ENCODE results near the gene ALG13.

The ALG13 gene

GRCh38 chrX:111671668-111672067 is 9.3 kb upstream of the ALG13 start:
- Mint-ChIP-seq H3K27me3 (ENCODE audit: low read depth, poor library complexity) (peaks cover 3% of the 10 kb centered on the region), H3K9me3 (no peaks in the 10 kb centered on the region), H3K36me3 (ENCODE audit: low read depth) (no peaks in the 10 kb centered on the region), H3K27ac (no peak overlapping the region), H3K4me1 (peaks cover 8% of the 10 kb centered on the region), H3K4me3 (no peak overlapping the region)
- TF ChIP-seq, protein P1, sequence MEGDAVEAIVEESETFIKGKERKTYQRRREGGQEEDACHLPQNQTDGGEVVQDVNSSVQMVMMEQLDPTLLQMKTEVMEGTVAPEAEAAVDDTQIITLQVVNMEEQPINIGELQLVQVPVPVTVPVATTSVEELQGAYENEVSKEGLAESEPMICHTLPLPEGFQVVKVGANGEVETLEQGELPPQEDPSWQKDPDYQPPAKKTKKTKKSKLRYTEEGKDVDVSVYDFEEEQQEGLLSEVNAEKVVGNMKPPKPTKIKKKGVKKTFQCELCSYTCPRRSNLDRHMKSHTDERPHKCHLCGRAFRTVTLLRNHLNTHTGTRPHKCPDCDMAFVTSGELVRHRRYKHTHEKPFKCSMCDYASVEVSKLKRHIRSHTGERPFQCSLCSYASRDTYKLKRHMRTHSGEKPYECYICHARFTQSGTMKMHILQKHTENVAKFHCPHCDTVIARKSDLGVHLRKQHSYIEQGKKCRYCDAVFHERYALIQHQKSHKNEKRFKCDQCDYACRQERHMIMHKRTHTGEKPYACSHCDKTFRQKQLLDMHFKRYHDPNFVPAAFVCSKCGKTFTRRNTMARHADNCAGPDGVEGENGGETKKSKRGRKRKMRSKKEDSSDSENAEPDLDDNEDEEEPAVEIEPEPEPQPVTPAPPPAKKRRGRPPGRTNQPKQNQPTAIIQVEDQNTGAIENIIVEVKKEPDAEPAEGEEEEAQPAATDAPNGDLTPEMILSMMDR (IDR thresholded peaks at IDR 0.05) = no peak
- no peak for DNase-seq

- no peaks in the 10 kb centered on the region for H3K9me3 Mint-ChIP-seq
- TF ChIP-seq, protein P1 (IDR thresholded peaks at IDR 0.05) = no peak
- DNase-seq = no peak
- no peak overlapping the region for H3K27ac Mint-ChIP-seq
- no peak overlapping the region for H3K4me3 Mint-ChIP-seq
- H3K27me3 Mint-ChIP-seq (ENCODE audit: low read depth, poor library complexity) = peaks cover 3% of the 10 kb centered on the region
- H3K4me1 Mint-ChIP-seq = peaks cover 20% of the 10 kb centered on the region
- H3K36me3 Mint-ChIP-seq (ENCODE audit: low read depth) = peaks cover 84% of the 10 kb centered on the region
Measured at GRCh38 chrX:111687305-111687704, 6.3 kb downstream of the ALG13 start.

GRCh38 chrX:111695297-111695880 is 14.4 kb downstream of the ALG13 start:
- H3K4me1 Mint-ChIP-seq = no peaks in the 10 kb centered on the region
- no peaks in the 10 kb centered on the region for H3K27me3 Mint-ChIP-seq (ENCODE audit: low read depth, poor library complexity)
- H3K9me3 Mint-ChIP-seq = no peaks in the 10 kb centered on the region
- H3K4me3 Mint-ChIP-seq = no peak overlapping the region
- DNase-seq = no peak
- TF ChIP-seq, protein P1 (IDR thresholded peaks at IDR 0.05) = no peak
- H3K36me3 Mint-ChIP-seq (ENCODE audit: low read depth) = peaks cover 32% of the 10 kb centered on the region
- H3K27ac Mint-ChIP-seq = no peak overlapping the region

DNA sequence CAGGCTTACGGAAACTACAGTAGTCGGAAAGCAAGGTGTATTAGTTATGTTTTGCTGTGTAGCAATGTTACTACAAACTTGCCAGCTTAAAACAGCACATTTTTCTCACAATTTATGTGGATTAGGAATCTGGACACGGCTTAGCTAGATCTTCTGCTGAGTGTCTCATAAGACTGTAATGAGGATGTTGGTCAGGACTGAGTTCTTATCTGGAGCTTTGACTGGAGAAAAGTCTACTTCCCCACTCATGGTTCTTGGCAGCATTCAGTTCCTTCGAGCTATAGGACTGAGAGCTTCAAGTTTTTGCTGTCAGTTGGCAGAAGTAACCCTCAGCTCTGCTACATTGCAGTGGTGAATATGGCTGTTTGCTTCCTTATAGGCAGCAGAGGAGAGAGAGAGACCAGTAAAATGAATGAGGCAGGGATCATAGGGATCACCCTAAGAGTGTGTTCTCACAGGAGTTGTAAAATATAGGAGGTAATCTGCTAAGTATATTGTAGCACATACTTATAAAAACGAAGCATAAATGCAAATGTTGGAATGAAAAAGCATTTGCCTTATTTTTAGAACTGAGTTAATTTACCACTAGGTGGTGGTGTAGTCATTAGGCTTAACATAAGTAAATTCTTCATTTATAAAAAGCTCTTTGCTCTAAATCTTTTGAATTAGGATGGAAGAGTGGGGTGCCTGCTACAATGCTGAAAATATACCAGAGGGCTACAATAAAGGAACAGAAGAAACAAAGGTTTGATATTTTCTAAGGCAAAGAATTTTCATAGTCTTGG is 38.6 kb downstream of the ALG13 start:
- no peak for DNase-seq
- Mint-ChIP-seq H3K4me3 (no peak overlapping the region), H3K27me3 (ENCODE audit: low read depth, poor library complexity) (no peaks in the 10 kb centered on the region)

DNA sequence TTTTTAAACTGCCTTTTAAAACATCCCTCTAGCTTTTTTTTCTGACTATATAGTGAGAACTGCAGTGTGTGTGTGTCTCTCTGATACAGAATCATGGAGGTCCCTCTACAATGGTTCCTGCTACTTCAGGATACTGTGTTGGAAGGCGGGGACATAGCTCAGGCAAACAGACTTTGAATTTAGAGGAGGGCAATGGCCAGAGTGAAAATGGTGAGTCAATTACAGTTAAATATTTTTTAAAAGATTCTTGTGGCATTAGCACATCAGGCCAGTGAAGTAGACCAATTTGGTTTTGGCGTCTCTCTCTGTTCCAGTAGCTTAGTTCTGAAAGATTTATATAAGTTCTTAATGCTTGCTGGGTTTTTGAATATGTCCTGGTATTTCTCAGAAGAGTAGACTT is 47.1 kb downstream of the ALG13 start:
- Mint-ChIP-seq H3K36me3 (ENCODE audit: low read depth) (peaks cover 69% of the 10 kb centered on the region), H3K4me3 (no peak overlapping the region), H3K4me1 (no peaks in the 10 kb centered on the region), H3K9me3 (no peaks in the 10 kb centered on the region), H3K27me3 (ENCODE audit: low read depth, poor library complexity) (no peaks in the 10 kb centered on the region), H3K27ac (no peak overlapping the region)
- TF ChIP-seq, protein P1 (IDR thresholded peaks at IDR 0.05) = no peak
- no peak for DNase-seq

More for the DNA sequence above, 38.6 kb downstream of the ALG13 start:
- Mint-ChIP-seq H3K9me3 (no peaks in the 10 kb centered on the region), H3K36me3 (ENCODE audit: low read depth) (peaks cover 31% of the 10 kb centered on the region), H3K27ac (peak overlapping the region; percentile 5), H3K4me1 (no peaks in the 10 kb centered on the region)
- TF ChIP-seq, protein P1 (IDR thresholded peaks at IDR 0.05) = peak; percentile 26

Measured in nephron progenitor cell (in vitro differentiated cells).